GM12892 (cell line): Measurements from ENCODE around the gene CD58.

Experiments used
- POLR2A ChIP-seq: IDR thresholded peaks from 2 replicates; pipeline ENCODE4 v1.6.1; 2011; ENCODE audit warnings: low read depth, low read length, control low read depth
- POLR2AphosphoS5 ChIP-seq: IDR thresholded peaks from 2 replicates; pipeline ENCODE4 v1.6.1; 2011; ENCODE audit warnings: low read depth, low read length, control low read depth
- TAF1 ChIP-seq: IDR thresholded peaks from 2 replicates; pipeline ENCODE4 v1.6.1; 2011; ENCODE audit warnings: low read depth, mild to moderate bottlenecking, control low read depth, low read length, borderline replicate concordance

GRCh38 chr1:116507631-116508030 lies 63.2 kb downstream of the CD58 start:
- TF ChIP-seq POLR2A (no peak), TAF1 (no peak), POLR2AphosphoS5 (no peak)
